Measurements from ENCODE around the gene ZBTB3.
A peak's percentile ranks its signal among the peaks of the same experiment; 100 is the strongest.
"Not testable (repeated sequence)": the region's sequence is repeated elsewhere in the genome, so short reads cannot be mapped to it uniquely, and the experiment has no call there.

ZBTB3 gene

DNA sequence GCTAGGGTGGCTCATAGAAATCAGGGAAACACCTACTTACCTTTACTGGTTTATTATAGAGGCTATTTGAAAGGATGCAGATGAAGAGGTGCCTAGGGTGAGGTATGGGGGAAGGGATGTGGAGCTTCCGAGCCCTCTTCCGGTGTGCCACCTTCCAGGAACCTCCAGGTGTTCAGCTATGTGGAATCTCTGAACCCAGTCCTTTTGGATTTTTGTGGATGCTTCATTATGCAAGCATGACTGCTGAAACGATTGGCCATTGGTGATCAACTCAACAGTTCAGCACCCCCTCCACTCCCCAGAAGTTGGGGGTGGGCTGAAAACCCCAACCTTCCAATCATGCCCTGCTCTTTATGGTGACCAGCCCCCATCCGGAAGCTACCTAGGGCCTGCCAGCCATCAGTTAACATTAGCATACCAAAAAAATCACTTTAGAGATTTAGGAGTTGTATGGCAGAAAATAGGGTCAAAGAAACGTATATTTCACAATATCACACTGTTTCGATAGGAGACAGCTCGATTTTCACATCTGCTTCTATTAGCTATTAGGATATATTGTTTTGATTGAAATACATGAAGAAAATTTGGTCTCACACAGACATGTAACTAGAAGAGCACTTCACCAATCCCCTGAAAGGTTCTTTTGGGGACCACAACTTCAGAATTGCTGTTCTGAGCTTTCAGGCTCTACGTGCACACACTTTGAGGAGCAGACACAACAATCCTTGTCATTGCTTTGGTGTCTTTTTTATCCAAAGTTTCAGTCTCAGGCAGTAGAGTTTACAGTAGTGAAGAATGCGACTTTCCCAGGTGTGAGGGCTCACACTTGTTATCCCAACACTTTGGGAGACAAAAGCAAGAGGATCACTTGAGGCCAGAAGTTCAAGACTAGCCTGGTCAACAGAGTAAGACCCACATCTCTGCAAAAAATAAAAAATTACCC, 4.2 kb upstream of the ZBTB3 start:
- Histone ChIP-seq H3K27ac (no peak overlapping the region), H3K4me3 (no peak overlapping the region)
- TF ChIP-seq, protein P1, sequence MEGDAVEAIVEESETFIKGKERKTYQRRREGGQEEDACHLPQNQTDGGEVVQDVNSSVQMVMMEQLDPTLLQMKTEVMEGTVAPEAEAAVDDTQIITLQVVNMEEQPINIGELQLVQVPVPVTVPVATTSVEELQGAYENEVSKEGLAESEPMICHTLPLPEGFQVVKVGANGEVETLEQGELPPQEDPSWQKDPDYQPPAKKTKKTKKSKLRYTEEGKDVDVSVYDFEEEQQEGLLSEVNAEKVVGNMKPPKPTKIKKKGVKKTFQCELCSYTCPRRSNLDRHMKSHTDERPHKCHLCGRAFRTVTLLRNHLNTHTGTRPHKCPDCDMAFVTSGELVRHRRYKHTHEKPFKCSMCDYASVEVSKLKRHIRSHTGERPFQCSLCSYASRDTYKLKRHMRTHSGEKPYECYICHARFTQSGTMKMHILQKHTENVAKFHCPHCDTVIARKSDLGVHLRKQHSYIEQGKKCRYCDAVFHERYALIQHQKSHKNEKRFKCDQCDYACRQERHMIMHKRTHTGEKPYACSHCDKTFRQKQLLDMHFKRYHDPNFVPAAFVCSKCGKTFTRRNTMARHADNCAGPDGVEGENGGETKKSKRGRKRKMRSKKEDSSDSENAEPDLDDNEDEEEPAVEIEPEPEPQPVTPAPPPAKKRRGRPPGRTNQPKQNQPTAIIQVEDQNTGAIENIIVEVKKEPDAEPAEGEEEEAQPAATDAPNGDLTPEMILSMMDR (IDR thresholded peaks at IDR 0.05) = no peak
- DNase-seq (ENCODE audit: low spot score) = no peak

DNA sequence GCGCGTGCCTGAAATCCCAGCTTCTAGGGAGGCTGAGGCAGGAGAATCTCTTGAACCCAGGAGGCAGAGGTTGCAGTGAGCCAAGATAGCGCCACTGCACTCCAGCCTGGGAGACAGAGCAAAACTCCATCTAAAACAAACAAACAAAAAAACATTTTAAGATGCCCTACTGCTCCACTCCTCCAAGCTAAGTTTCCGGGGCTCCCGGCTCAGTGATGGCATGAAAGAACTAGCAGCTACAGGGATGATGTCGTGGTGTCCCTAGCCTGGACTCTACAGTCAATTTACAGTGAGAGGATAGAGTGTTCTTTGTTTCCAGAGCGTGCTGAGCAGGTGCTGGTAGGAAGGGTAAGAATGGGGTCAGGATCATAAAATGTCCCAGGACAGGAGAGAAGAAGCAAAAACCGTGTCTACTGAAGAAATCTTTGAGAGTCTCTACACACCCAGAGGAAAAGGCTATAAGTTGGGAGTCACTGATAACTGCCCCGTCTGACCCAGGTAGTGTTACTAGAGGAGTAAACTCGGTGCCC, 1.2 kb upstream of the ZBTB3 start:
- no peak overlapping the region for H3K4me3 ChIP-seq
- no peak for DNase-seq (ENCODE audit: low spot score)
- TF ChIP-seq, protein P1 (IDR thresholded peaks at IDR 0.05) = no peak
- H3K27ac ChIP-seq = no peak overlapping the region

DNA sequence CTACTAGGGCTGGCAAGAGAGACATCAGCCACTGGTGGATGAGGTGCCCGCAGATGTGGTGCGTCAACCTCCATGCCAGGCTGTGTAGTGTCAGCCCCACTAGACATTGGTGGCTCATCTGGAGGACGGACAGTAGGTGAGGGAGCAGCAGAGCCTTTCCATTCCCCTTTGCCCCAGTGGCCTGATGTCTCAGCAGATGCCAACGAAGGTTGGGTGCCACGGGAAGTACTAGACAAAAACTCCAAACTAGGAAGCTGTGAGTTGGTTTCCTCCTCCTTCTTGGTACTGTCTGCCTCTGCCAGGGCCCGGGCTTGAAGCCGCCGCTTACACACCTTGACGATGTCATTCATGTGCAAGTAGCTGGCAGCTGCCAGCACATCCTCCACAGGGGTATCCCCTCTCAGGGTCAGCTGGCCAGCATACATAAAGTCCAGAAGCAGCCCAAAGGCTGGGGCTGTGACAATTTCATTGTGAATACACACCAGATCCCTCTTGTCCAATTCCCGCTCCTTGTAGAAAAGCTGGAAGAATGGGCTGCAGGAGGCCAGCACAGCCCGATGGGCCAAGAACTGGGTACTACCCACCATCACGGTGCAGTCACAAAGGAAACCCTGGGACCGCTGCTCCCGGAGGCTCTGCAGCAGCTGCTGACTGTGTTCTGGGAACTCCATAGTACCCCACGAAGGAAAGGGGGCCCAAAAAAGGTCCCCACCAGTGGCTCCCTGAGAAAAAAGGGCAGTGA, 795 bp downstream of the ZBTB3 start:
- H3K4me3 ChIP-seq = peak overlapping the region; percentile 92
- H3K27ac ChIP-seq = peak overlapping the region; percentile 91 to 99
- no peak for DNase-seq (ENCODE audit: low spot score)
- TF ChIP-seq, protein P1 (IDR thresholded peaks at IDR 0.05) = no peak

DNA sequence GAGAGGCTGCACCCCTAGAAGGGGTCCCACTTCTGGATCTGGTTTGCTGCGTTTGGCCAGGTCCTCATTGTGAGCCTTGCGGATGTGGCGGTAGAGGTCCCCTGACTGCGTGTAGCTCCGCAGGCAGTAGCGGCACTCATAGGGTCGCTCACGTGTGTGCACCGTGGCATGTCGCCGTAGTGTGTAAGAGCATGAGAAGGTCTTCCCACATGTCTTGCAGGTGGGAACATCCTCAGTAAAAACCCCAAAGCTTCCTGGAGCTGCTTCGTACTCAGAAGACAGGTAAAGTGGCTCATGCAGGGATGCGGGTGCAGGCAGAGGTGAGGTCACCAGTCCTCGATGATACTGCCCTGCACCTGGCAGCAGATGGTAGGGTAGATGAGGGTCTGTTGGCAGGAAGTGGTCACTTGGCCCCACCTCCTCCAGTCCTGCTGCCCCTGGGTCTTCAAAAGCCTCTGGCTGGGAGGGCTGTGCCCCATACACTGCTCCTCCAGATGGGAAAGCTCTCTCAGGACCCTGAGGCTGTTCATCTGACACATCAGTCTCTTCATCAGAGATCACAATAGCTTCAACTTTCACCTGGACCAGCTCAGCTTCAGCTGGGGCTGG, 1.7 kb downstream of the ZBTB3 start:
- TF ChIP-seq, protein P1 (IDR thresholded peaks at IDR 0.05) = no peak
- Histone ChIP-seq H3K27ac (no peak overlapping the region), H3K4me3 (no peak overlapping the region)
- DNase-seq (ENCODE audit: low spot score) = no peak

DNA sequence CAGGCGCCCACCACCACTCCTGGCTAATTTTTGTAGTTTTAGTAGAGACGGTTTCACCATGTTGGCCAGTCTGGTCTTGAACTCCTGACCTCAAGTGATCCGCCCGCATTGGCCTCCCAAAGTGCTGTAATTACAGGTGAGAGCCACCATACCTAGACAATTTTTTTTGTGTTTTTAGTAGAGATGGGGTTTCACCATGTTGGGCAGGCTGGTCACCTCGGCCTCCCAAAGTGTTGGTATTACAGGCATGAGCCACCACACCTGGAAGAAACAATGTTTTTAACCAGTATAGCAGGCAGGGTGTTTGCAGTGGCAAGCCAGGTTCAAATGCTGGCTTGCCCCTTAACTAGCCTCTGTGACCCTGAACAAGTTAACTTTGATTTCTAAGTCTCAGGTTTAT, 4.0 kb downstream of the ZBTB3 start:
- not testable (repeated sequence) for H3K27ac ChIP-seq; DNase-seq (ENCODE audit: low spot score); H3K4me3 ChIP-seq

DNA sequence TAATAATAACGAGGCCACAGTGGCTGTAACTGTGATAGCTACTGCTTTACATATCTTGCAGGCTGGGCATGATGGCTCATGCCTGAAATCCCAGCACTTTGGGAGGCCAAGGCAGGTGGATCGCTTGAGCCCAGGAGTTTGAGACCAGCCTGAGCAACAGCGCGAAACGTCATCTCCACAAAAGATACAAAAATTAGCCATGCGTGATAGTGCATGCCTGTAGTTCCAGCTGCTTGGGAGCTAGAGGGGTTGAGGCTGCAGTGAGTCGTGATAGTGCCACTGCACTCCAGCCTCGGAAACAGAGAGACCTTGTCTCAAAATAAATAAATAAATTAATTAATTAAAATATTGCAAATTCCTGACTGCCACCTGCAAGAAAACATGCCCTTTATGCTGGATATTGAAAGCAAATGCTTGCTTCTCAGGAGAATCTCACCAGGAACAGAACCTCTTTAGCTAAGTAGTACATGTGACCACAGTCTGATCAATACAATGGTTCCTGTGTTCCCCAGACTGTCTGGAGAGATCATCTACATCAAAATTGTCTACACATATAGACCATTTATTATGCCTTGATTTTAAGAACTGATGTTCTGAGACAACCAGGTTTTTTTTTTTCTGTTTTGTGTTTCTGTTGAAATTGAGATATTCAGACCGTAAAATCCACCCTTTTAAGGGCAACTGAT, 6.3 kb downstream of the ZBTB3 start:
- TF ChIP-seq, protein P1 (IDR thresholded peaks at IDR 0.05) = no peak
- H3K27ac ChIP-seq = no peak overlapping the region
- DNase-seq (ENCODE audit: low spot score) = no peak

More for the DNA sequence above, 6.3 kb downstream of the ZBTB3 start:
- H3K4me3 ChIP-seq = no peak overlapping the region

All from coronary artery (tissue), 2 donors.